ENCODE results near the gene SLC39A9.

SLC39A9 gene, protein sequence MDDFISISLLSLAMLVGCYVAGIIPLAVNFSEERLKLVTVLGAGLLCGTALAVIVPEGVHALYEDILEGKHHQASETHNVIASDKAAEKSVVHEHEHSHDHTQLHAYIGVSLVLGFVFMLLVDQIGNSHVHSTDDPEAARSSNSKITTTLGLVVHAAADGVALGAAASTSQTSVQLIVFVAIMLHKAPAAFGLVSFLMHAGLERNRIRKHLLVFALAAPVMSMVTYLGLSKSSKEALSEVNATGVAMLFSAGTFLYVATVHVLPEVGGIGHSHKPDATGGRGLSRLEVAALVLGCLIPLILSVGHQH

DNA sequence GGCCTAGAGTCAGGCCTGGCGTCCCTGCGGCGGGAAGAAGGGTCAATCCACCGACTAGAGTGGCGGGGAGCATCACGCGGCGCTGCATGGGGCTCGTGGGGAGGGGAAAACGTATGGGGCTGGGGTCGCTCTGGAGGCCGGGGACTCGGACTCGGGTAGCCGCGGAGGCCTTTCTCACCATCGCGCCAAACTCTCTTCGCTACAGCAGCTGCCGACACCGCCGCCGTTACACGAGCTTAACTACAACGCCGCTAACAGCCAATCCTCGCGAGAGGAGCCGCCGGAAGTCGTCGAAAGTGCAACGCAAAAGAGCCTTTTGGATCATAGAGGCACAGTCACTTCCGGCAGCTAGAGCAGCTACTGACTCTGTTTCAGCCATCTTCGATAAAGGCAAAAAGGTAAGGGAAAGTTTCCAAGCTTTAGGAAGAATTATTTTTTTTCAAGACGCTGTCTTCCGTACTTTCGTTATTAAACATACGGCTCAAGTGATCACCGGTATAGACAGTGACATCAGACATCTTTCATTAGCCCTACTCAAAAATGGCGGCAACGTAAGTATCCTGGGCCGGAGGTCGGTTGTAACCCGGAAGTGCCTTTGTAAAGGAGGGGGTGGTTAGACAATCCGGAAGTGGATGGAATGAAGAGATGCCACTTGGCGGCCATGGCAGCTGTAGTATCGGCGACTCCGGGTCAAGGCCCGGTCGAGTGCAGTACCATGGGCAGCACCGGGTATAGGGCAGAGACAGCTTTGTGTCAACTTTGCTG lies at the start of gene SLC39A9, which contains the start of gene ERH:
SLC39A9 (plus strand) TSS at position 640 of the 765 bp plus-strand sequence. CDS start 678 bp downstream, outside the sequence.
ERH (minus strand) TSS at position 247 of the 765 bp plus-strand sequence; CDS start at position 181, 66 bp downstream.
- DNase-seq: peak; percentile 95

- no peak for DNase-seq
Observed at GRCh38 chr14:69349091-69349777, 49.3 kb upstream of the SLC39A9 start.

DNA sequence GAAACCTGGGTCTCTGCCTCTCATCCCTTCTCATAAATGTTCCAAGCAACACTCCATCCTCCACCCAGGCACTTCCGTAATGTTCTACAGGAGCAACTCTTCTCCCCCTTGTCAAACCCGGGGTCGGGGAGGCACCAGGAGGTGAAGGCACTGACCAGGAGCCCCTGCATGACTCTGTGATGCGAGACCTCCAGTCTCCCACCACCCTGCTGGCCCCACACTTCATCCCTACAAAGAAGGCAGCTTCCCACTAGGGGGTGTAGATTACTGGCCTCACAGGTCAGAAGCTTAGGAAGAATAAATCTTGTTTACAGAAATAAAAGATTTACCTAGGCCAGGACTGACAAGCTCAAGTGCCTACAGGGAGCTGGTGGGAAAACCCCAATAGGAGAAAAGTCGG lies 47.6 kb upstream of the SLC39A9 start:
- DNase-seq: no peak

GRCh38 chr14:69351385-69351784 lies 47.1 kb upstream of the SLC39A9 start:
- no peak for DNase-seq

GRCh38 chr14:69351911-69352310 lies 46.6 kb upstream of the SLC39A9 start:
- no peak for DNase-seq

DNA sequence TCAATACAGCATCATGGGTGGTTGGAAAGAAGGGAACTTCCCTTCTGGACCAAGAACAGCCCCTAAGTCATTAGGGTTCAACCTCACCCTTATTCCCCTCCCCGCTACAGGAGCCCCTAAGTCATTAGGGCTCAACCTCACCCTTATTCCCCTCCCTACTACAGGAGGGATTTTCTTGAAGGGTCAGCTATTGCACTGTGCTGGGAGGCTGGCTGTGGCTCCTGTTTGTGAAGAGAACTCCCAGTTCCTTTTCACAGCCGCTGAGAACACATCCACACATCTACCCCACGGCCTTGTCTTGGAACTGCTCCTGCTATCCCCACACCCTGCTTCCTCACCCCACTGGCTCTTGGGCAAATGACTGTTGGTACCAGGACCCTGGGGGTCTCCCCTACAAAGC lies 45.3 kb upstream of the SLC39A9 start:
- no peak for DNase-seq

- no peak for DNase-seq
Observed at GRCh38 chr14:69354383-69355153, 43.9 kb upstream of the SLC39A9 start.

DNA sequence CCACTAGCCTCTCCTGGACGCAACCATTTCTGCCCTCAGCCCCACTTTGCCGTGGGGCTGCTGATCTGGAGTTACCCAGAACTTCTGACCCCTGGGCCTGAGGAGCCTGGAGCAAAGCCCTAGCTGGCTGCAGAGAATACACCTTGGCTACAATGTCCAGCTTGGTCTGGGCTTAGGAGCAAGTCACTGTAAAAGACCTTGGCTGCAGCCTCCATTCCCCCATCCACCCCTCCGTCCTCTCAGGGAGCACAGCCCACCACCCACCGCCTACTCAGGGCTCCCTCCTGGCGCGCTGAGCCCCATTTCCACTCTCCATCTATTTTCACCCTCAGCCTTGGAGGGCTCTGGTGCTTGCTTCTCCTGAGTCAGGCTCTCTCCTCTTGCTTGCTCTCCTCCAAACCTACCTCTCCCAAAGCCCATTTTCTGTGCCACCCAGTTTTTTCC lies 43.3 kb upstream of the SLC39A9 start:
- no peak for DNase-seq

DNA sequence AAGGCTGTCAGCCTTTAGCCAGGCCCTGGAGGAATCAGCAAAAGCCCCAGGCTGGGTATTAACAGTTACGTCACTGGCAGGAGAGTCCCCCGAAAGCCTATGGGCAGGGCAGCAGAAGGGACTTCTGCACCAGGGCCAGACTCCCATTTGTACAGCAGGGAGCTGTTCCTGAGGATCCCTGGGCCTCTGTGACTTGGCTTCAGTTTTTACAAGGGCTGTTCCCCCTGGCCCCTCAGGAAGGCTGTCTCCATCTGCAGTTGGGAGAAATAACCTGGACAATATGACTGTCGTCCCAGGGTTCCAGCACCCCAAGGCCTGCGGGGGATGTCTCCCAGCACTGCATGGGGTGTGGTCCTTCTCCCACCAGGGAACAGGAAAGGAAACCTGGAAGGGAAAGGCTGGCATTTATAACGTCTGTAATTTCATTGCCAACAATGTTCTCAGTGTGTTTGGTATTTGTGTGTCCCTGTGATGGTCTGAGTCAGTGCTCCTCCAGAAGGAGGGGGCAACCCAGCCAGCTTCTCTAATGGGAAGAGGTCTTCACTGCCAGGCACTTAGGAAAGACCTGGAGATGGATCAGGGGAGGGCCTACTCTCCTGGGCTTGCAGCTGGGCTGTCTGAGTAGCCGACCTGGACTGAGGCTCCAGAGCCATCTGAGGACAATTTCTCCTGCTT lies 42.7 kb upstream of the SLC39A9 start:
- peak; percentile 80 for DNase-seq

GRCh38 chr14:69356903-69357543 lies 41.5 kb upstream of the SLC39A9 start:
- no peak for DNase-seq

GRCh38 chr14:69357544-69358200 lies 40.8 kb upstream of the SLC39A9 start:
- no peak for DNase-seq

GRCh38 chr14:69358233-69358963 lies 40.1 kb upstream of the SLC39A9 start:
- no peak for DNase-seq

- DNase-seq: no peak
Observed at GRCh38 chr14:69358966-69359365, 39.5 kb upstream of the SLC39A9 start.

DNA sequence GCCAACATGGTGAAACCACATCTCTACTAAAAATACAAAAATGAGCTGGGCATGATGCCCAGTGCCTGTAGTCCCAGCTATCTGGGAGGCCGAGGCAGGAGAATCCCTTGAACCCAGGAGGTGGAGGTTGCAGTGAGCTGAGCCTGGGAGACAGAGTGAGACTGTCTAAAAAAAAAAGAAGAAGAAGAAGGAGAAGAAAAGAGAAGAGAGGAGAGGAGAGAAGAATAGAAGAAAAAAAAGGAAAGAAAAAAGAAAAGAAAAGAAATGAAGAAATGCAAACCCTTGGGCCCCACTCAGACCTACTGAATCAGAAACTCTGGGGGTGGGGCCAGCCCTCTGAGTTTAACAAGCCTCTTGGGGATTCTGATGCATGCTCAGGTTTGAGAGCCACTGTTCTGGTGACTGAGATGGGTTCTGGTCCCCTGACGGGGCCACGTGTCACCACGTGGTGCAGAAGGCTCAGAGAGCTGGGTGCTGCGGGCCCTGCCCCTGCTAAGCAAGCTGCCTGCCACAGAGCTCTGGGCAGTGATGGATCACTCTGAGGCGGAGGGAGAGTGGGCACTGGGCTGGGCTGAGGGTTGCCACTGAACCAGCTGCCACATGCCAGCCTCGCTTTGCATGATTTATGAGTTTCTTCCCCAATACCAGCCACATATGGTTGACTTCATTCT lies 37.9 kb upstream of the SLC39A9 start:
- no peak for DNase-seq

GRCh38 chr14:69363055-69363454 lies 35.4 kb upstream of the SLC39A9 start:
- DNase-seq: no peak

- no peak for DNase-seq
Observed at GRCh38 chr14:69363964-69364363, 34.5 kb upstream of the SLC39A9 start.

- DNase-seq: no peak
Observed at GRCh38 chr14:69364378-69364777, 34.1 kb upstream of the SLC39A9 start.

DNA sequence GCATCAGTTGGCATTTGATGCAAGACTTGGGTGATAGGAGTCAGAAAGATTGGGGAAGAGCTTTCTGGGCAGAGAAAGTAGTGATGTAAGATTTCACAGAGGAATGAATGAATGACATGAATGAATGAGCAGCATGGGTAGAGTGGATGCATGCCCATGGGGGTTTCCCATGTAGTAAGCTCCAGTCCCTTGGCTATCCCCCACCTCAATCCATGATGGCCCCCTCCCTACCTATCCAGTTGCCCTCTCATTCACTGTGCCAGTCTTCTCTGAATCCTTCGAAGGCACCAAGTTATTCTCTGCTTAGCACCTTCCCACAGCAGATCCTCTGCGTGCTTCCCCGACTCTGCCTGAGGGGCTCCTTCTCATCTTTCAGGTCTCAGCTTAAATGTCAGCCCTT lies 32.4 kb upstream of the SLC39A9 start:
- DNase-seq: no peak

GRCh38 chr14:69366761-69367160 lies 31.7 kb upstream of the SLC39A9 start:
- DNase-seq: no peak

DNA sequence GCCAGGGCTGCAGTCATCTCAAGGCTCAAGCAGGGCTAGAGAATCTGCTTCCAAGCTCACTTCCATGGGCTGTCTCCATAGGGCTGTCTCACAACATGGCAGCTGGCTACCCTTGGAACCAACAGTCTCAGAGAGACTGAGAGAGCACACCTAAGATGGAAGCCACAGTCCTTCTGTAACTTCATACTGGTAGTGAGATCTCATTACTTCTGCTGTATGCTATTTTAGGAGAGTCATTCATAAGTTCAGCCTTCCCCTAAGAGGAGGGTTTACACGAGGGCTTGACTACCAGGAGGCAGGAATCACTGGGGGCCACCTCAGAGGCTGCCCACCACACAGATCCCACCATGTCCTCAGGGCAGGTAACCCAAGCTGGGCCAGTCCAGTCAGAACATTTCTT lies 30.1 kb upstream of the SLC39A9 start:
- no peak for DNase-seq
